Activated CD8-positive, alpha-beta memory T cell treated with anti-CD3 and anti-CD28 coated beads, Interleukin-2, amount 50 U/mL, for 4 hours (primary cell): ENCODE measurements around the gene ALKBH1.
"Not testable (repeated sequence)": the region's sequence is repeated elsewhere in the genome, so short reads cannot be mapped to it uniquely, and the experiment has no call there.

ENCODE experiments used
- DNase-seq: peaks from one replicate; pipeline ENCODE4 v3.0.0-alpha.2; 2020

Gene ALKBH1

DNA sequence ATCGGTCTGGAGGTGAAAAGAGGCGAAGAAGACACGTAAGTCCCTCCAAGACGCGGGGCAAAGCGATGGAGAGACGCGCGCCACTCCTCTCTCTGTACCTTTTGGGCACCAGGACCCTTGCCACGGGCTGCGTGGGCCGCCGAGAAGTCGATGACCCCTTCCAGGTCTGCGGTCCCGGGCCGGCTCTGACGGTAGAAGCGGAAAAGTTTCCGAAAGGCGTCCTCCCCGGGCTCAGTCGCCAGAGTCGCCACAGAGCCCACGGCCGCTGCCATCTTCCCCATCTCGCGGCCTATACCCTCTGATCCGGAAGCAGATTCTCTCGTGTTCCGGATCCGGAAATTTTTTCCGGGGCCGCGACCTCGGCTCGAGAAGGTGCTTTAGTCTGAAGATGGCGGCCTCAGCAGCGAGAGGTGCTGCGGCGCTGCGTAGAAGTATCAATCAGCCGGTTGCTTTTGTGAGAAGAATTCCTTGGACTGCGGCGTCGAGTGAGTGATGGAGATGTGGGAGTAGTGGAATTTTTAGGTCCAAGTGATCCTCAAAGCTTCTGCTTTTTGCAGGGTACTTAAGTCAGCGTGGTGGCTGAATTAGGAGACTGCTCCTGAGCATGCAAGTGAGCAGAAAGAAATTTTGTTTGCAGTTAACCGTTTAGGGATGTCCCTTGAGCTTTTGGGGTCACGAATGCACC lies at the start of gene ALKBH1, which contains the start of gene SLIRP:
Gene ALKBH1 (minus strand): TSS at position 300 of the 685 bp plus-strand sequence. CDS start 19 bp downstream, at position 281.
Gene SLIRP (plus strand): TSS at position 380 of the 685 bp plus-strand sequence. CDS start 9 bp downstream, at position 389.
- peak; percentile 83 for DNase-seq

- DNase-seq = no peak
Observed at GRCh38 chr14:77752799-77753516, 45.1 kb upstream of the ALKBH1 start.

DNA sequence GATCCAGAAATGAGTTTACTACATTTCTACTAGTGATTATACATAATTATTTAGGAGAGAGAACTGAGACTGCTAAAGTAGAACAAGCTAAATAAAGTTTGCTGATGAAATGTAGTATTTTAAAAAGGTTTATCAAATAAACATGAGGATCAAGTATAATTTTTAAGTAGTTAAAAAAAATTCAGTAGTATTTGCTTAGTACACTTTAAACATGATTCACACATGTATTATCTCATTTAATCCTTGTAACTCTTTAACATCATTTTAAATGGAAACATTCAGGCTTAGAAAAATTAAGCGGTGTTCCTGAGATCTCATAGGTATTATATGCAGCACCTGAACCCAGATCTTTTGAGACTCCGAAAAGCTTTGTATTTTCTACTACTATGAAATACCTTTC lies 44.4 kb upstream of the ALKBH1 start:
- DNase-seq = no peak

DNA sequence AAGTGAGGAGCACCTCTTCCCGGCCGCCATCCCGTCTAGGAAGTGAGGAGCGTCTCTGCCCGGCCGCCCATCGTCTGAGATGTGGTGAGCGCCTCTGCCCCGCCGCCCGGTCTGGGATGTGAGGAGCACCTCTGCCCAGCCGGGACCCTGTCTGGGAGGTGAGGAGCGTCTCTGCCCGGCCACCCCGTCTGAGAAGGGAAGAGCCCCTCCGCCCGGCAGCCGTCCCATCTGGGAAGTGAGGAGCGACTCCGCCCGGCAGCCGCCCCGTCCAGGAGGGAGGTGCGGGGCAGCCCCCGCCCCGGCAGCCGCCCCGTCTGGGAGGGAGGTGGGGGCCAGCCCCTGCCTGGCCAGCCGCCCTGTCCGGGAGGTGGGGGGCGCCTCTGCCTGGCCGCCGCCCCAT lies 39.6 kb upstream of the ALKBH1 start:
- not testable (repeated sequence) for DNase-seq

- DNase-seq = no peak
Observed at GRCh38 chr14:77746064-77746702, 38.4 kb upstream of the ALKBH1 start.

DNA sequence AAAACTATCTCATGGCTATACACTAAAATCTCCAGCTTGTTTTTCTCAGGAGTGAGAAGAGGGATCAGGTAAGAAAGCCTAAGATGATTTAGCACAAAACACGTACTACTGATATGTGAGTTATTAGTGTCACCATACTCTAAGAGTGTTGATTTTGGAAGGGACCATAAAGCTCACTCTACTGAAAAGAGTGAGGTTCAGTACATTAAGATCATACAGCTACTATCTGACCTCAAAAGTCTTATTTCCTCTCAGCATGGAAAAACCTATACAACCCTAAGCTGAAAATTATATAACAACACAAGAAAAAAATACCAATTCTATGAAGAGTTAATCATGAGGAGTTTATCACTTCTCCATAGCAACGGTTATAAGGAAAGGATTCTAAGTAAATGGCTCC lies 33.6 kb upstream of the ALKBH1 start:
- no peak for DNase-seq

DNA sequence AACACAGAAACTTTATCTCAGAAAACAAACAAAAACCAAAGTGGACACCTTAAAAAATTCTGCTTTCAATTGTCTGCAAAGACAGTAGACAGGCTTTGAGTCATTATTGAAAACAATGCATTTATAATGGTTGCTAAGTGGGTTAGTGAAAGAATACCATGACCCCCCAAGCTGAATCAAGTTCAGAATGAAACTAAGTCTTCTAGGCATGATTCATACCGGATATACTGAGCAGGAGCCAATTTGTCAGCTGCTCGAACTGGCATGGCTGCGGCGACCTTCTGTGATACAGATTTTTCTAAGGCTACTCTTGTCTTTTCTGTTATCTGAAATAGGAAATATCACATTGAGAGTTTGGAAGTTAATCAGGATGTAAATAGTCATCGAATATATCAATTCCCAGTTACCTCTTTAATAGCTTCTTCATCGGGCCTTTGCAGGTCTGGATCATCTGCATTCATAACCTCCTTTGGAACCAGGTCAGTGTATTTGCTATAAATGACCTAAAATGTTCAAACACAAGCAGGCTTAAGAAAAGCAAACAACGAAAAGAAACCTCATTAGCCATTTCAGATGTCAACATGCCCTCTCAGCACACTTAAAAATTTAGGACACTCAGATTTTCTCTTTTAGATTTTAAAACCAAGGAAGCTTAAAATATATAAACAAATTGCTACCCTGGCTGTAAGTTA lies 30.9 kb upstream of the ALKBH1 start:
- no peak for DNase-seq

DNA sequence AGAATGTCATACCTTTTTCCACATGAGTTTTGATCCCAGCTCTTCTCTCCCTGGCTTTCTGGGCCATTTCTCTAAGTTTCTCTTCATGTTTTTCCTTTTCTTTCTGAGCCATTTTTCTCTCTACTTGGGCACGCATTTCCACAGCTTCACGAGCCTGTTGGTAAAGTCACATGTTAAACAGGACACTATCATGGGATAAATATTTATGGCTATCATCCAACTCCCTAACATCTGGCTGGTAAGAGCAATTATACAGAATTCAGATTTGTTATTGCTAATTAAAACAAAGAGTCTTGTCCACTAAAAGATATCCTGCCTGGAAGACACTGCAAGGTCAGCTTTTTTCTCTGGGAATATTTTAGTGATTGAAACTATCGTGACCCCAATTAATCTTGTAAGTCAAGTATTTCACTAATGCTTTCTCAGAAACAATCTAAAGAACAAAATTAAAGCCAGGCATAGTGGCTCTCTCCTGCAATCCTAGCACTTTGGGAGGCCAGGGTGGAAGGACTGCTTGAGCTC lies 23.2 kb upstream of the ALKBH1 start:
- DNase-seq = no peak

DNA sequence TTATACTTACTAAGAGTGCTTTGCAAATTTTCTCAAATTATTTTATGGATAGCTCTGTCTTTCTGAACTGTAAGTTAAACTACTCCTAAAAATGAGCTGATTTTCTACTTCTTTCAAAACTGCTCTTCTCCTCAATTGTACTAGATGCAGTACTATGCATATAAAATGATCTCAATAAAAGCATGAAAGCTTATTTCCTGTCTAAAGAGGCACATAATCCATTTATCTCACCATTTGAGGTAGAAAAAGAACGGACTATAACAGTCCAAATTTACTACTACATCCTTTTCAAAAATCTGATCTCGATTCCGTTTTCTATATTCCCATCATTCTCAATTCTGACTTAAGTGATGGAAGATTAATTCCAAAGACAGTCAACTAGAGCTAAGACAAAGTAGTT lies 14.5 kb upstream of the ALKBH1 start:
- DNase-seq = no peak

DNA sequence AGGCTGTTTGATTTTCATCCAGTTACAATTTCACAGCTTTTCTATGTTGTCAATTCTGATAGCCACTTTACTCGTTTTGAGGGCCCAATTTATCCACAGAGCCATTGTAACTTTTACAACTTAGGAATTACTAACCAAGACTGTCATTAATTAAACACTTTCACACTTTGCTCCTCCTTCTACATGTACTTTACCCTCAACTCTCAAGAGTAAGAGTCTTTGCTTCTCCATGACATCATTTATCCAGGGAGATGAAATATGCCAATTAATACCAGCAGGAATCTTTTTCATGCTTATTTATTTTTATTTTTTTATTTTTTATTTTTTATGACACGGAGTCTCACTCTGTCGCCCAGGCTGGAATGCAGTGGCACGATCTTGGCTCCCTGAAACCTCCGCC lies 13.6 kb upstream of the ALKBH1 start:
- no peak for DNase-seq

DNA sequence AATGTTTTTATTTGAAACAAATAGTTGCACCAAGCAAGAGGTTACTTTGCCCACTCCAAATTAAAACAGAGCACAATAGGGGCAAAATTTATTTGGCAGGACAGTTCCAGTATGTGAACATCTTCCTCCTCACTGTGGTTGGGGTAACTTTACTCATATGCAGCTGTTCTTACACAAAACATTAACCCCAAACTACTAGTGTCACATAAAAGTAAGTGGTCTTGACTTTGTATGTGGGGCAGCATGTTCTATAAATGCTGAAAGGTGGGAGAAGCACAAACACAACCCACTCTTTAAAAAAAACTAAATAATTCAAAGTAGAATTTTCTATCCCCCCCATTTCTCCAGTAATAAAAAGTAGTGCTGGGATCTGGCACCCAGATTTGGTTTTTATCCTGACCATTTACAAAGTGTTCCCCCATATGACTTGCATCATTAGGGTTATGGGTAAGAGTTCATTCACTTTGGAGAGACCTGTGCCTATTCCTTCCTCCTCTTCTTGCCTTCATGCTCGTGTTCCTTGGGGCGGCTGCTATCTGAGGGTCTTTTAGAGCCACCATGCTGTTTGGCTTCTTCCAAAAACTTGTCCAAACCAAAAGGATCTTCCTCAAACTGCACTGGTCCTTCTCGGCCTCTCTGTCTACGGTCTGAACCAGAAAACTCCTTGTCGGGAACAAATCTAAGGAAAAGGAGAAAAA lies 9.9 kb upstream of the ALKBH1 start:
- DNase-seq = no peak

- no peak for DNase-seq
Observed at GRCh38 chr14:77714926-77715325, 7.1 kb upstream of the ALKBH1 start.

DNA sequence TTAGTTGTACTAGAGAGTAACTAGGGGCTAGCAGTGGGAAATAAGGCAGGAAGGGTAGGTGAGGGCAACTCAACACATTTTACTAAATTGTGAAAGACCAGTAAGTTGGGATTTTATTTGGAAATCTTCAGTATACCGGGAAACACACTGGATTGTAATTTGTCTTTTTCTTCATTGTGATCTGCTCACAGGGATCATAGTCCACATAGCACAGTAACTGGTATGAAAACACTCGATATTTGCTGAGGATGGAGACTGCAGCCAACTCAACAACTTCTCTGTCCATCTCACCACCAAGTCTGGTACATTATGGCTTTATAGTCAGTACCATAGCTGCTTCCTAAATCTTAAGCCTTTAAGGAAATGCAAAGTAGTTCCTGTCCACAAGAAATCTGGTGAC lies 2.5 kb upstream of the ALKBH1 start:
- DNase-seq = no peak

GRCh38 chr14:77709412-77709811 lies 1.6 kb upstream of the ALKBH1 start:
- DNase-seq = no peak

GRCh38 chr14:77708749-77709148 lies 926 bp upstream of the ALKBH1 start:
- no peak for DNase-seq

- no peak for DNase-seq
Observed at GRCh38 chr14:77707355-77707723, 484 bp downstream of the ALKBH1 start.

DNA sequence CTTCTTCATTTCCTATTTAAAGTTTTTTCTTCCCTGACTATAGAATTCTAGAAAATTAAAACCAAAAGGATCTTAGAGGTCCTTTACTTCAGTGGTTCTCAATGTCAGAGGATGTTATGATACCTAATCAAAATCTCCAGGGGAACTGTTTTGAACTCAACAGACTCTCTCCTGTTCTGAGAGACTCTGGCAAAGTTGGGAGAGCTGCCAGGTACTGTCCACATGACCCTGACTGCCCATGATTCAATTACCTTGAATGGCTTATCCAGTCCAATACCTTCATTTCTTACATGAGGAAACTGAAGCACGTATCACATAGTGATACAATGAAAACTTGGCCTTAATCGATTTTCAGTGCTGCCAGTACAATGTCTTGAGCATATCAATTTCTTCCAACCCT lies 16.6 kb downstream of the ALKBH1 start:
- DNase-seq = no peak

GRCh38 chr14:77682158-77682553 lies 25.7 kb downstream of the ALKBH1 start:
- DNase-seq = no peak

GRCh38 chr14:77681196-77682157 lies 26.3 kb downstream of the ALKBH1 start:
- no peak for DNase-seq

DNA sequence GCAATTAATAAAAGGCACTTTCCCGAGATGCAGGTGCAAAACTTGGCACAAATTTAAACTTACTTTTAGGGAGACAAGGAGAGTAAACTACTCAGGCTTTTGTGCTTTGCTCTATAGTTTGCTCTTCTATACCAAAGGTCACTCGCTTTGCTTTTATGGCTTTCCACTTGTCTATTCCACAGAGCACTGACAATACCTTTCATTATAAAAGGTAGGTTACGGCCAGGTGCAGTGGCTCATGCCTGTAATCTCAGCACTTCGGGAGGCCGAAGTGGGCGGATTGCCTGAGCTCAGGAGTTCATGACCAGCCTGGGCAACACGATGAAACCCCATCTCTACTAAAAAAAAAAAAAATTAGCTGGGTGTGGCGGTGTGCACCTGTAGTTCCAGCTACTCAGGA lies 32.9 kb downstream of the ALKBH1 start:
- DNase-seq = no peak

- DNase-seq = no peak
Observed at GRCh38 chr14:77673193-77673592, 34.6 kb downstream of the ALKBH1 start.
